GM13976 (cell line): ENCODE data around the gene NOTCH3.

Experiments used
- DNase-seq: peaks from one replicate; pipeline ENCODE4 v3.0.0; 2012; ENCODE audit warnings: low spot score
- CTCF ChIP-seq: IDR thresholded peaks from 2 replicates; pipeline ENCODE4 v1.5.1; 2012; ENCODE audit warnings: borderline replicate concordance, mild to moderate bottlenecking; ENCODE audit not compliant: insufficient read depth; ENCODE audit errors: extremely low read depth, missing control alignments, control extremely low read depth
- in situ Hi-C: fragments of 300-500 bp; cut with MboI; formaldehyde crosslinking; loops from one replicate; pipeline ENCODE4 v1.12.0; 2022; ENCODE audit warnings: low sequenced_read_pairs, mixed read lengths, inconsistent platforms; ENCODE audit not compliant: unreplicated experiment

NOTCH3 gene

DNA sequence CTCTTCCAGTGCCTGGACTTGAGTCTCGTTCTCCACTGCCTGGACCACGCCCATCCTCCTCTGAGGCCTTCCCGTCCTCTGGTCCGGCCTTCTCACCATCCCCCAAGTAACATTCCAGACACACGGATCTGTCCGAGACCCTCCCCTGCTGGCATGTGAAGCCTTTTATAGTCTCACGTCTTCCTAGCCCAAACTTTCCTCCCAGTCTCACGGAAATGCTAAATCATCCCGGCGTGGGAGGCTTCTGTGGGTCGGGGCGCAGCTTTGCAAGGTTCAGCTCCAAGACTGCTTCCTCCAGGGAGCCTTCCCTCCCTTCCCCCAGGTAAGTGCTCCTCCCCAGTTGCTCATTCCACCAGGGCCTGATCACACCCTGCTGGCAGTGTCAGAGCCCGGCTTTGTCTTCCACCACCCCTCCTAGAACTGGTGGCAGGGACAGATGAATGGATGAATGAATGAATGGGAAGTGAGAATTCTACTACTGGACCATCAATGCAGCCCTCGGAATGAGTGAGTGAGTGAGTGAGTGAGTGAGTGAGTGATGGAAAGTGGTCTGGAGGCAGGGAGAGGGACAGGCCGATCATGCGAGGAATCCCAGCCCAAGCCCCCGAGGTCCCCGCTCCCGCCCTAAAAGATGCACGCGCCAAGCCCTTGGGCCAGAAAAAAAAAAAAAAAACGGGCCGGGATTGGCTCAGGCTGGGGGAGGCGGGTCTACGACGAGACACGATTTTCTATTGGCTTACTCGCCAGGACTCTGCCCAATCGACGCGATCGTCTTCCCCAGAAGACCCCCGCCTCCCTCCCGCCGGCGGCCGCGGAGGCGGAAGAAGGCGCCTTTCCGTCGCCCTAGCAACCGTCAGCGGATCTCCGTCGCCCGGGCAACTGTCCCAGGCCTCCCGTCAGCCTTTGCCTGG lies 22.2 kb upstream of the NOTCH3 start:
- in situ Hi-C loops = no loop called here
- TF ChIP-seq CTCF = no peak
- peak; percentile 99 for DNase-seq

GRCh38 chr19:15220833-15221232 lies 20.0 kb upstream of the NOTCH3 start:
- in situ Hi-C loops = no loop called here
- TF ChIP-seq CTCF = no peak
- no peak for DNase-seq

GRCh38 chr19:15218501-15218900 lies 17.7 kb upstream of the NOTCH3 start:
- TF ChIP-seq CTCF = no peak
- in situ Hi-C loops = no loop called here
- DNase-seq = no peak

DNA sequence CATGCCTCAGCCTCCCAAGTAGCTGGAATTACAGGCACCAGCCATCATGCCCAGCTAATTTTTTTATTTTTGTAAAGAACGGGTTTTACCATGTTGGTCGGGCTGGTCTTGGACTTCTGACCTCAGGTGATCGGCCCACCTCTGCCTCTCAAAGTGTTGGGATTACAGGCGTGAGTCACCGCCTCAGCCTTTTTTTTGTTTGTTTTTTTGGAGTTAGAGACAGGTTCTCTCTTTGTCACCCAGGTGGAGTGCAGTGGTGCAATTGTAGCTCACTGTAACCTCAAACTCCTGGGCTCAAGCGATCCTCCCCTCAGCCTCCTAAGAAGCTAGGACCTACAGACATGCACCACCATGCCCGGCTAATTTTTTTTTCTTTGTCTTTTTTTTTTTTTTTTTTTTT lies 15.6 kb upstream of the NOTCH3 start:
- in situ Hi-C loops = no loop called here
- no peak for TF ChIP-seq CTCF
- DNase-seq = no peak

DNA sequence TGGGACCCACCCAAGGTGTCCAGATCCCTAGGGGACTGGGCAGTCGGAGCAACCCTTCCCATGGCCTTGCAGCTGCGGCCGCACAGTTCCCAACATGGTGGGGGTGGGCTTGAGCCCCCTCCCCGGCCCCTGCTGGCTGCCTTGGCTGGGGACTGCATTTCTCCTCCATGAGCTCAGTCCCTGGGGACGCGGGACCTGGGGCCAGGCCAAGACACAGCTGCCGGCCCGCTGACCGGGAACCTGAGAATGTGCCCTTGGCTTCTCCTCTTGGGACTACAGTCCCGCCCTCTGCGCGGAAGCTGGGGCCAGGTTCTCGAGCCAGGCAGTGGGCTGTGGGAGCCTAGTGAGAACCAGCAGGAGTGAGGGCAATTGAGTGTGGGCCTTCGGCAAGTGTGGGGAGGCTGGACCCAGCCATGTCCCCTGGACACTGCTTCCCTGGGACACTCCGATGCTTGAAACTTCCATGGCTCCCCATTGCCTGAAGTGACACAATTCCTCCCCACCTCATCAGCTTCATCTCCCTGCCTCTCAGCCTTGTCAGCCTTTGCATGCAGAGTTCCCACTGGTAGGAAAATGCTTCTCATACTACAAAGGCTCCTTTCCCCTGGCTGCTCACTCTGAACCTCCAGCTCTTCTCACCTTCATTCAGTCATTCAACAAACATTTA lies 13.1 kb upstream of the NOTCH3 start:
- no peak for TF ChIP-seq CTCF
- in situ Hi-C loops = no loop called here
- no peak for DNase-seq

GRCh38 chr19:15212711-15213110 lies 11.9 kb upstream of the NOTCH3 start:
- no peak for TF ChIP-seq CTCF
- no peak for DNase-seq
- in situ Hi-C loops = no loop called here
